K562 (cell line): ENCODE results near the gene JADE2. TPM values are rescaled to one million over a fixed set of nuclear protein-coding genes. Genes with fewer than 3 reads are reported as not detected.

Source experiments
- ARNT ChIP-seq, 2 experiments: fragments of 450-650 bp; IDR thresholded peaks; 2 replicates each; pipeline ENCODE4 v1.6.1; 2016; ENCODE audit warnings: mild to moderate bottlenecking in 1 of 2
- E2F4 ChIP-seq: sonication (generic); formaldehyde crosslinking; IDR thresholded peaks from 2 replicates; pipeline ENCODE4 v1.8.0; 2022; ENCODE audit warnings: mild to moderate bottlenecking, low read depth, missing genetic modification reagents
- ELF4 ChIP-seq: fragments of 450-650 bp; formaldehyde crosslinking; IDR thresholded peaks from 2 replicates; pipeline ENCODE4 v1.4.0; 2022; ENCODE audit warnings: missing genetic modification characterization
- FOXK2 ChIP-seq, 2 experiments: fragments of 450-650 bp; IDR thresholded peaks in 1 of 2; conservative IDR thresholded peaks in 1 of 2; 2 replicates each; pipeline ENCODE4 v1.6.1; 2016; ENCODE audit warnings: low read depth in 2 of 2, mild to moderate bottlenecking in 1 of 2
- LARP7 ChIP-seq: fragments of 450-650 bp; IDR thresholded peaks from 2 replicates; pipeline ENCODE4 v1.6.1; 2016
- MCM5 ChIP-seq: fragments of 450-650 bp; IDR thresholded peaks from 2 replicates; pipeline ENCODE4 v1.6.1; 2016; ENCODE audit warnings: low read depth
- MTF1 ChIP-seq: fragments of 250-450 bp; sonication (Bioruptor Pico); IDR thresholded peaks from 2 replicates; pipeline ENCODE4 v1.9.0; 2021; ENCODE audit warnings: moderate library complexity, mild to moderate bottlenecking, inconsistent platforms, borderline replicate concordance
- NONO ChIP-seq, 2 experiments: fragments of 200-400 bp in 1 of 2; fragments of 450-650 bp in 1 of 2; formaldehyde crosslinking in 1 of 2; IDR thresholded peaks; 2 replicates each; pipeline ENCODE4 v1.6.1; 2017; ENCODE audit warnings: low read depth in 2 of 2, mild to moderate bottlenecking in 2 of 2, moderate library complexity in 2 of 2, low read length in 1 of 2
- POU5F1 ChIP-seq: fragments of 150-350 bp; IDR thresholded peaks from 2 replicates; pipeline ENCODE4 v1.6.1; 2014; ENCODE audit warnings: borderline replicate concordance, low read length, low read depth, mild to moderate bottlenecking; ENCODE audit not compliant: partially characterized antibody
- RBM25 ChIP-seq: fragments of 200-400 bp; formaldehyde crosslinking; IDR thresholded peaks from 2 replicates; pipeline ENCODE4 v1.6.1; 2018; ENCODE audit warnings: low read length, low read depth, moderate library complexity; ENCODE audit not compliant: severe bottlenecking
- RHOXF2B ChIP-seq: fragments of 250-450 bp; sonication (Bioruptor Pico); conservative IDR thresholded peaks from 2 replicates; pipeline ENCODE4 v1.5.1; 2021
- SMC3 ChIP-seq: conservative IDR thresholded peaks from 2 replicates; pipeline ENCODE4 v1.6.1; 2011; ENCODE audit warnings: low read depth, low read length, improper control_type of control experiment; ENCODE audit not compliant: insufficient read depth
- SP2 ChIP-seq: IDR thresholded peaks from 2 replicates; pipeline ENCODE4 v1.6.1; 2011; ENCODE audit warnings: mild to moderate bottlenecking, low read depth, low read length, moderate library complexity; ENCODE audit not compliant: poor library complexity, severe bottlenecking; ENCODE audit errors: extremely low read depth
- ZNF316 ChIP-seq: fragments of 450-650 bp; IDR thresholded peaks from 2 replicates; pipeline ENCODE4 v1.6.1; 2016
- ZNF407 ChIP-seq: fragments of 450-650 bp; IDR thresholded peaks from 2 replicates; pipeline ENCODE4 v1.6.1; 2016; ENCODE audit warnings: low read depth
- ZNF408 ChIP-seq: fragments of 250-450 bp; sonication (Bioruptor Pico); IDR thresholded peaks from 2 replicates; pipeline ENCODE4 v1.4.0; 2020; ENCODE audit warnings: low read depth, mild to moderate bottlenecking, moderate library complexity
- ZNF655 ChIP-seq: fragments of 250-450 bp; sonication (Bioruptor Pico); IDR thresholded peaks from 2 replicates; pipeline ENCODE4 v1.5.0; 2021
- polyA plus RNA-seq, 8 experiments: library from polyadenylated mRNA; depleted of rRNA in 4 of 8; stranded (reverse) in 5 of 8; unstranded in 3 of 8; fragments of >200 nt; fragmentation: Nextera tagmentation in 2 of 8; fragmentation: Illumina TruSeq in 1 of 8; extraction: Ambion mirVana in 2 of 8; extraction: Trizol in 1 of 8; gene quantifications; 2 replicates each; pipeline versions ENCODE4 v1.2.1 to v1.2.3, GENCODE V29; 2011 to 2014; ENCODE audit warnings: inconsistent platforms in 1 of 8, missing spikeins in 1 of 8
- total RNA-seq, 7 experiments: library from RNA; depleted of rRNA in 6 of 7; stranded (reverse); fragments of >200 nt in 6 of 7; fragmentation: Illumina TruSeq in 2 of 7; extraction: Trizol in 2 of 7; gene quantifications; 2 replicates each; pipeline versions ENCODE4 v1.2.1 to v1.2.3, GENCODE V29; 2011 to 2021; ENCODE audit warnings: low replicate concordance in 1 of 7

The JADE2 gene
- total and polyA plus RNA-seq, 9 of the 15 experiments (the other 6 are each of a cell fraction or from before 2014, with no cell fraction given), result 0.50 to 23.3 (median 9.1) TPM

- TF ChIP-seq ZNF407, result no peak
- TF ChIP-seq RBM25, result no peak
- no peak for TF ChIP-seq E2F4 (CRISPR knock-in tag)
- no peak for TF ChIP-seq LARP7
- TF ChIP-seq ZNF655 (CRISPR knock-in tag), result no peak
- TF ChIP-seq SMC3, result no peak
- TF ChIP-seq MTF1 (CRISPR knock-in tag), result no peak
- no peak for TF ChIP-seq ARNT (IDR thresholded peaks at IDR 0.05)
- TF ChIP-seq NONO (IDR thresholded peaks at IDR 0.05; ENCODE audit: low read depth in 2 of 2, low read length in 1 of 2), result no peak
- TF ChIP-seq ELF4 (CRISPR knock-in tag), result no peak
- TF ChIP-seq ZNF408 (CRISPR knock-in tag), result no peak
- TF ChIP-seq ZNF316, result peak; percentile 7; the same call in 1 of the 2 replicates
- no peak for TF ChIP-seq FOXK2 (conservative IDR thresholded peaks at IDR 0.05 in 1 of 2, IDR thresholded peaks at IDR 0.05 in 1 of 2; ENCODE audit: low read depth in 2 of 2)
- TF ChIP-seq POU5F1, result no peak
- TF ChIP-seq SP2, result no peak
- no peak for TF ChIP-seq RHOXF2B (CRISPR knock-in tag)
- TF ChIP-seq MCM5, result no peak
These were observed at the start of gene JADE2 (continued) for GRCh38 chr5:134524826-134525682.
